Measurements from ENCODE around the gene CHRM3.
A peak's percentile ranks its signal among the peaks of the same experiment; 100 is the strongest.

CHRM3 gene

DNA sequence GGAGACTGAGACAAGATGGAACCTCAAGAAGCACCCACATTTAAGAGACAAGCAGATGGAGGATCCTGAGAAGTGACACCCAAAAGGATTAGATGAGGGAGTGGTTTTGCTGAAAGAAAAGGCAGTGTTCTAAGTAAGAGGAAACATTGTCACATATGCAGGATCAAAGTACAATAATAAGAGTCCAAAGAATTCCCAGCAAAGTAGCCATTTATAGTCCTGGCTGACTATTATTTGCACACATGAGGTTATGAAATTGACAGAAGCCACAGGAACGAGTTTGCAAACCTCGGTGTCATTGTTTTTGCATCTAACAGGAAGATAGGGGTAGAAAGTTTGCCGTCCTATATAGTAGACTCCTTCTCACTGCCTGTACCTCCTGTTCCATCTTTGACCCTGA lies 41.3 kb downstream of the CHRM3 start:
- no peaks in the 10 kb centered on the region for H3K27me3 ChIP-seq (ENCODE audit: insufficient read depth, low read length)
- DNase-seq = no peak
- no peak overlapping the region for H3K23ac ChIP-seq (ENCODE audit: low read length)
- H3K79me2 ChIP-seq (ENCODE audit: control insufficient read depth, insufficient read depth, low read length, poor library complexity) = no peaks in the 10 kb centered on the region
- H3K4me1 ChIP-seq (ENCODE audit: control insufficient read depth in 1 of 2, insufficient read depth in 2 of 2, low read length in 2 of 2) = no peaks in the 10 kb centered on the region
- no peak overlapping the region for H3K4me3 ChIP-seq (ENCODE audit: low read depth, low read length)
- no peak overlapping the region for H3K18ac ChIP-seq (ENCODE audit: low read length)
- H3K14ac ChIP-seq (ENCODE audit: low read length) = no peak overlapping the region
- H3K4ac ChIP-seq (ENCODE audit: low read depth, low read length) = no peak overlapping the region
- no peak overlapping the region for H2BK120ac ChIP-seq (ENCODE audit: insufficient read depth, low read length, poor library complexity)
- no peak overlapping the region for H2AFZ ChIP-seq (ENCODE audit: insufficient read depth, low read length, poor library complexity)
- H3K4me2 ChIP-seq (ENCODE audit: low read length) = no peak overlapping the region
- H4K12ac ChIP-seq (ENCODE audit: low read depth, low read length) = no peak overlapping the region
- no peak overlapping the region for H4K91ac ChIP-seq (ENCODE audit: low read depth, low read length)
- H3K27ac ChIP-seq (ENCODE audit: low read depth, low read length) = no peak overlapping the region
- H3K36me3 ChIP-seq (ENCODE audit: control insufficient read depth in 1 of 2, insufficient read depth in 2 of 2, low read length in 2 of 2) = no peaks in the 10 kb centered on the region
- H3K9me3 ChIP-seq (ENCODE audit: insufficient read depth, low read depth, low read length) = no peaks in the 10 kb centered on the region
- no peak overlapping the region for H2BK12ac ChIP-seq (ENCODE audit: low read length)
- H4K8ac ChIP-seq (ENCODE audit: low read depth, low read length) = no peak overlapping the region
- no peak overlapping the region for H3K9ac ChIP-seq (ENCODE audit: low read length)
- H2BK5ac ChIP-seq (ENCODE audit: low read depth, low read length, poor library complexity) = no peak overlapping the region
- H3K79me1 ChIP-seq (ENCODE audit: low read length) = no peaks in the 10 kb centered on the region
- no peak overlapping the region for H2AK5ac ChIP-seq (ENCODE audit: low read length)
- no CpG with 5 or more reads among the region's 3 CpGs for WGBS (ENCODE audit: extremely low coverage, insufficient coverage, insufficient read length)

DNA sequence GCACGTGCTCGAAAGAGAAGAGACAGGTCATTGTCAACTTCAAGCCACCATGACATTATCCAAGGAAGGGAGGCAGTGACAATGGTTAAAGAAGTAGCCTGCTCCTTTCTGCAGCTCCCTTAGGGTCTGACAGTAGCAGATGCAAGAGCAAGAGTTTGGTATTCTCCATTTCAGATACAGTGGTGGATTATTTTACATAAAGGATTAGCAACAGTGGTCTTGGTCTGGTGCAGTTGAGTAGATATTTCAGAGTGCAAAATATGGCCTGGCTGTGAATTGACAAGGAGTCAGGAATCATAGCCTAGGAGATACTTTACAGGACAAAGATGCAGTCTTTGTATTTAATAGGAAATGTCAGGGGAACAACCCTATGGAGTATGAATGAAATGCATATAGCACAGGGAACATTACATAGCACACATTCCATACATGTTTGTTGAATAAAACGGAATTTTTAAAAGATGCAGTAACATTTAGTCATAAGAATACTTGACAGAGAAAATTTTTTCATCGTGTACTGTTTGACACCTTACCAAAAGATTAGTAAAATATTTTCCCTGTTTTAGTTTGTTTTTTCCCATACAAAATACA lies 41.8 kb downstream of the CHRM3 start:
- no peak overlapping the region for H3K23ac ChIP-seq (ENCODE audit: low read length)
- no peak overlapping the region for H3K18ac ChIP-seq (ENCODE audit: low read length)
- no peak overlapping the region for H2AFZ ChIP-seq (ENCODE audit: insufficient read depth, low read length, poor library complexity)
- WGBS (ENCODE audit: extremely low coverage, insufficient coverage, insufficient read length) = no CpG with 5 or more reads among the region's 4 CpGs
- H4K8ac ChIP-seq (ENCODE audit: low read depth, low read length) = no peak overlapping the region
- no peak overlapping the region for H4K91ac ChIP-seq (ENCODE audit: low read depth, low read length)
- no peak overlapping the region for H2BK120ac ChIP-seq (ENCODE audit: insufficient read depth, low read length, poor library complexity)
- no peaks in the 10 kb centered on the region for H3K4me1 ChIP-seq (ENCODE audit: control insufficient read depth in 1 of 2, insufficient read depth in 2 of 2, low read length in 2 of 2)
- no peak overlapping the region for H3K4ac ChIP-seq (ENCODE audit: low read depth, low read length)
- no peaks in the 10 kb centered on the region for H3K9me3 ChIP-seq (ENCODE audit: insufficient read depth, low read depth, low read length)
- DNase-seq = peak in 1 of 2 donors; percentile 29
- H3K4me2 ChIP-seq (ENCODE audit: low read length) = no peak overlapping the region
- no peak overlapping the region for H2BK5ac ChIP-seq (ENCODE audit: low read depth, low read length, poor library complexity)
- no peak overlapping the region for H3K9ac ChIP-seq (ENCODE audit: low read length)
- H3K79me2 ChIP-seq (ENCODE audit: control insufficient read depth, insufficient read depth, low read length, poor library complexity) = no peaks in the 10 kb centered on the region
- H3K27ac ChIP-seq (ENCODE audit: low read depth, low read length) = no peak overlapping the region
- no peak overlapping the region for H3K4me3 ChIP-seq (ENCODE audit: low read depth, low read length)
- H3K27me3 ChIP-seq (ENCODE audit: insufficient read depth, low read length) = no peaks in the 10 kb centered on the region
- no peak overlapping the region for H4K12ac ChIP-seq (ENCODE audit: low read depth, low read length)
- H2BK12ac ChIP-seq (ENCODE audit: low read length) = no peak overlapping the region
- no peaks in the 10 kb centered on the region for H3K79me1 ChIP-seq (ENCODE audit: low read length)
- H3K14ac ChIP-seq (ENCODE audit: low read length) = no peak overlapping the region
- H2AK5ac ChIP-seq (ENCODE audit: low read length) = no peak overlapping the region
- no peaks in the 10 kb centered on the region for H3K36me3 ChIP-seq (ENCODE audit: control insufficient read depth in 1 of 2, insufficient read depth in 2 of 2, low read length in 2 of 2)

DNA sequence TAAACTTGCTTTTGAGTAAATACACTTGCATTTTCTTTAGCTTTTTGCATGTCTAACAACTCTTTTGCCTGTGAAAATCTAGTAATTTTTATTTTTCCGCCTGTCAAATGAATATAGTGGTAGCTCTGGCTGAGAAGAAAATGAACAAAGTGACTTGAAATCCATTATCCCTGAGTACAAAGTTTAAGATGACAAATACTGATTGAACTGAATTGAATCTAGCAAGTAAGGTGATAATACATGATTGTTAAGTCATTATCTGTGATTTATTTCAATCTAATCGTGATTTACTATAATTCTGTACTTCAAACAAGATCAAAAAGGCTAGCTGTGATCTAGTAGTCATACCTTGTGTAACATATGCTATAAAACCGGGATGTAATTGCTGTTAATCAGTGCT lies 42.8 kb downstream of the CHRM3 start:
- Histone ChIP-seq H3K18ac (ENCODE audit: low read length) (no peak overlapping the region), H4K8ac (ENCODE audit: low read depth, low read length) (no peak overlapping the region), H3K79me2 (ENCODE audit: control insufficient read depth, insufficient read depth, low read length, poor library complexity) (no peaks in the 10 kb centered on the region), H3K79me1 (ENCODE audit: low read length) (no peaks in the 10 kb centered on the region), H2BK5ac (ENCODE audit: low read depth, low read length, poor library complexity) (no peak overlapping the region), H2AFZ (ENCODE audit: insufficient read depth, low read length, poor library complexity) (no peak overlapping the region), H2BK120ac (ENCODE audit: insufficient read depth, low read length, poor library complexity) (no peak overlapping the region), H3K36me3 (ENCODE audit: control insufficient read depth in 1 of 2, insufficient read depth in 2 of 2, low read length in 2 of 2) (no peaks in the 10 kb centered on the region), H3K23ac (ENCODE audit: low read length) (no peak overlapping the region), H4K91ac (ENCODE audit: low read depth, low read length) (no peak overlapping the region), H3K4me3 (ENCODE audit: low read depth, low read length) (no peak overlapping the region), H2BK12ac (ENCODE audit: low read length) (no peak overlapping the region), H2AK5ac (ENCODE audit: low read length) (no peak overlapping the region), H3K27ac (ENCODE audit: low read depth, low read length) (no peak overlapping the region), H3K4ac (ENCODE audit: low read depth, low read length) (no peak overlapping the region), H3K14ac (ENCODE audit: low read length) (no peak overlapping the region), H3K27me3 (ENCODE audit: insufficient read depth, low read length) (no peaks in the 10 kb centered on the region), H3K9me3 (ENCODE audit: insufficient read depth, low read depth, low read length) (no peaks in the 10 kb centered on the region), H3K4me1 (ENCODE audit: control insufficient read depth in 1 of 2, insufficient read depth in 2 of 2, low read length in 2 of 2) (no peaks in the 10 kb centered on the region), H3K9ac (ENCODE audit: low read length) (no peak overlapping the region), H4K12ac (ENCODE audit: low read depth, low read length) (no peak overlapping the region), H3K4me2 (ENCODE audit: low read length) (no peak overlapping the region)
- no CpG with 5 or more reads among the region's 3 CpGs for WGBS (ENCODE audit: extremely low coverage, insufficient coverage, insufficient read length)
- DNase-seq = no peak

DNA sequence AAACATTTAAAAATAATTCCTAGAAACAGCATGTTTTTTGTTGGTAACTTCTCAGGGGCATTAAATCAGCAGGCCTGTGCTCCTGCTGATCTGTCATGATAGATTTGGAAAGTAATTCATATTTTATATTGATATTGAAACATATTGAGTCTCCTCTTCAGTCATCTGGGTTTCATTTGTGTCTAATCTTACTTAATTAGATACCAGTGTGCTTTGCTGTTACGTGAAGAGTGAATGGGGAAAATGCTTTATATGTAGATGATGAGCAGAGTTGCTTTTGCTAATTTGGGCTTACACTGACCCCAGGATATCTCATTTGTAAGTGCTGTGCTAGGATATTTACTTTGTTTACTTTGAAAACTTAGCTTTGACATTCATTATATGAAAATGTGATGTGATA lies 45.9 kb downstream of the CHRM3 start:
- no peaks in the 10 kb centered on the region for H3K79me2 ChIP-seq (ENCODE audit: control insufficient read depth, insufficient read depth, low read length, poor library complexity)
- H2BK120ac ChIP-seq (ENCODE audit: insufficient read depth, low read length, poor library complexity) = no peak overlapping the region
- H3K36me3 ChIP-seq (ENCODE audit: control insufficient read depth in 1 of 2, insufficient read depth in 2 of 2, low read length in 2 of 2) = no peaks in the 10 kb centered on the region
- H3K27me3 ChIP-seq (ENCODE audit: insufficient read depth, low read length) = no peaks in the 10 kb centered on the region
- no peak overlapping the region for H2AFZ ChIP-seq (ENCODE audit: insufficient read depth, low read length, poor library complexity)
- H3K4me3 ChIP-seq (ENCODE audit: low read depth, low read length) = no peak overlapping the region
- WGBS (ENCODE audit: extremely low coverage, insufficient coverage, insufficient read length) = no CpG with 5 or more reads among the region's 1 CpG
- no peak overlapping the region for H3K9ac ChIP-seq (ENCODE audit: low read length)
- no peak overlapping the region for H3K4me2 ChIP-seq (ENCODE audit: low read length)
- no peak overlapping the region for H2BK5ac ChIP-seq (ENCODE audit: low read depth, low read length, poor library complexity)
- no peak overlapping the region for H3K4ac ChIP-seq (ENCODE audit: low read depth, low read length)
- no peak overlapping the region for H4K91ac ChIP-seq (ENCODE audit: low read depth, low read length)
- no peak overlapping the region for H4K8ac ChIP-seq (ENCODE audit: low read depth, low read length)
- H3K27ac ChIP-seq (ENCODE audit: low read depth, low read length) = no peak overlapping the region
- H3K79me1 ChIP-seq (ENCODE audit: low read length) = no peaks in the 10 kb centered on the region
- no peak overlapping the region for H3K14ac ChIP-seq (ENCODE audit: low read length)
- H2BK12ac ChIP-seq (ENCODE audit: low read length) = no peak overlapping the region
- DNase-seq = no peak
- H3K4me1 ChIP-seq (ENCODE audit: control insufficient read depth in 1 of 2, insufficient read depth in 2 of 2, low read length in 2 of 2) = no peaks in the 10 kb centered on the region
- no peak overlapping the region for H3K18ac ChIP-seq (ENCODE audit: low read length)
- no peaks in the 10 kb centered on the region for H3K9me3 ChIP-seq (ENCODE audit: insufficient read depth, low read depth, low read length)
- H3K23ac ChIP-seq (ENCODE audit: low read length) = no peak overlapping the region
- no peak overlapping the region for H4K12ac ChIP-seq (ENCODE audit: low read depth, low read length)
- H2AK5ac ChIP-seq (ENCODE audit: low read length) = no peak overlapping the region

All from trophoblast cell (in vitro differentiated cells and primary cell).